ENCODE results near the gene DOK6.

The DOK6 gene

DNA sequence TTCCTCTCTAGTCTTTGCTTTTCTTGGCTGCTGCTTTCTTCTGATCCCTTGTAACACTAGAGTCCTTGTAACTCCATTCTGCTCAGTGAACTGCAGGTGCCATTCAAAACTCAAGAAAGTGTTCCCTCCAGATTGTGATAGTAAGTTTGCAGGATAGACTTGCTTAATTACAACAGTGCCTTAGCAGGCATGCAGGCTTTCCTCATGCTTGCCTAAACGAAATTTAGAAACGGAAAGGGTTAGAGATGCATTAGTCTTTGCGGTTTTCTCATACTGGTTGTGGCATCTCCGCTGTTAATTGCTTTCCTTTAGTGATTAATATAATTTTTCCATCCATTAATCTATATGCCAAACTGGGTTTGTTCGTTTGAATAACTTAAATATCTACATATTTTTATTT lies 82.9 kb downstream of the DOK6 start:
- Histone ChIP-seq H3K27me3 (ENCODE audit: insufficient read depth, low read length) (no peaks in the 10 kb centered on the region), H2BK5ac (ENCODE audit: low read depth, low read length, poor library complexity) (no peak overlapping the region), H4K8ac (ENCODE audit: low read depth, low read length) (no peak overlapping the region), H3K9me3 (ENCODE audit: insufficient read depth, low read depth, low read length) (no peaks in the 10 kb centered on the region), H3K27ac (ENCODE audit: low read depth, low read length) (no peak overlapping the region), H2AK5ac (ENCODE audit: low read length) (no peak overlapping the region), H3K4me2 (ENCODE audit: low read length) (no peak overlapping the region), H3K79me2 (ENCODE audit: control insufficient read depth, insufficient read depth, low read length, poor library complexity) (no peaks in the 10 kb centered on the region), H2BK120ac (ENCODE audit: insufficient read depth, low read length, poor library complexity) (no peak overlapping the region), H3K9ac (ENCODE audit: low read length) (no peak overlapping the region), H3K79me1 (ENCODE audit: low read length) (no peaks in the 10 kb centered on the region), H3K14ac (ENCODE audit: low read length) (no peak overlapping the region), H3K4me3 (ENCODE audit: low read depth, low read length) (no peak overlapping the region), H3K4me1 (ENCODE audit: control insufficient read depth in 1 of 2, insufficient read depth in 2 of 2, low read length in 2 of 2) (no peaks in the 10 kb centered on the region), H3K23ac (ENCODE audit: low read length) (no peak overlapping the region), H3K4ac (ENCODE audit: low read depth, low read length) (no peak overlapping the region), H4K91ac (ENCODE audit: low read depth, low read length) (no peak overlapping the region), H2AFZ (ENCODE audit: insufficient read depth, low read length, poor library complexity) (no peak overlapping the region), H2BK12ac (ENCODE audit: low read length) (no peak overlapping the region), H3K18ac (ENCODE audit: low read length) (no peak overlapping the region), H4K12ac (ENCODE audit: low read depth, low read length) (no peak overlapping the region), H3K36me3 (ENCODE audit: control insufficient read depth in 1 of 2, insufficient read depth in 2 of 2, low read length in 2 of 2) (no peaks in the 10 kb centered on the region)
- no CpG with 5 or more reads among the region's 5 CpGs for whole genome bisulfite sequencing (ENCODE audit: extremely low coverage, insufficient coverage, insufficient read length)
- DNase-seq: no peak

DNA sequence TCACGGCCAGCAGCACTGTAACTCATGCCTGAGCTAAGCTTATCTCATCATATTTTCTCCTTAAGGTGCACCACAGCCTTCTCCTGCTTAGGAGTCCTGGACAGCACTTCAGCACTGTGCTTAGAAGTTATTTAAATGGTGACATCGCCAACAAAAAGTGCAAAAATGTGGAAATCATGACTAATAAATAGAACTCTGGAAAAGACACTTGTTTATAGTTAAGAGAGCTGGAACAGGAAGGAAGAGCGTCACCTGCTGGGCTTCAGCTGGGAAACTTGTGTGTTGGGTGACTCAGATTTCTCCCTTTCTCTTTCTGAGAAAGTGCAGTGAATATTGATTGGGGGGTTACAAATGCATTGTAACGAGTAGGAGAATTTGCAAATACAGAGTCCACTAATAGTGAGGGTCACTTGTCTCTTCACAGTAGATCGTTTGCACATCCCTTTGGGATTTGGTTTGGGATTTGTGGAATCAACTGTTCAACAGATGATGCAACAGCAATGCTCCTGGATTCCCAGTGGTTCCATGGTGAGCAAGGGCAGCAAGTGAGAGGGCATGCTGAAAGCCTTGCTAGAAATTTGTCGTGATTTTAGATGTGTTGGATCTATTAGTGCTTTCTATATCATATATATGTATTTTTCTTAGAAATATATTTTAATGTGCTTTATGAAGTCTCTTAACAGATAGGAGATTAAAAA lies 84.2 kb downstream of the DOK6 start:
- no CpG with 5 or more reads among the region's 6 CpGs for WGBS (ENCODE audit: extremely low coverage, insufficient coverage, insufficient read length)
- no peaks in the 10 kb centered on the region for H3K79me2 ChIP-seq (ENCODE audit: control insufficient read depth, insufficient read depth, low read length, poor library complexity)
- H3K27me3 ChIP-seq (ENCODE audit: insufficient read depth, low read length): no peaks in the 10 kb centered on the region
- no peak overlapping the region for H4K8ac ChIP-seq (ENCODE audit: low read depth, low read length)
- no peak overlapping the region for H2BK5ac ChIP-seq (ENCODE audit: low read depth, low read length, poor library complexity)
- no peak for DNase-seq
- no peak overlapping the region for H3K4me2 ChIP-seq (ENCODE audit: low read length)
- no peak overlapping the region for H3K9ac ChIP-seq (ENCODE audit: low read length)
- H3K36me3 ChIP-seq (ENCODE audit: control insufficient read depth in 1 of 2, insufficient read depth in 2 of 2, low read length in 2 of 2): no peaks in the 10 kb centered on the region
- H3K9me3 ChIP-seq (ENCODE audit: insufficient read depth, low read depth, low read length): no peaks in the 10 kb centered on the region
- no peak overlapping the region for H3K18ac ChIP-seq (ENCODE audit: low read length)
- no peak overlapping the region for H2BK12ac ChIP-seq (ENCODE audit: low read length)
- no peak overlapping the region for H3K14ac ChIP-seq (ENCODE audit: low read length)
- H3K27ac ChIP-seq (ENCODE audit: low read depth, low read length): no peak overlapping the region
- H3K4ac ChIP-seq (ENCODE audit: low read depth, low read length): no peak overlapping the region
- no peaks in the 10 kb centered on the region for H3K4me1 ChIP-seq (ENCODE audit: control insufficient read depth in 1 of 2, insufficient read depth in 2 of 2, low read length in 2 of 2)
- no peak overlapping the region for H2BK120ac ChIP-seq (ENCODE audit: insufficient read depth, low read length, poor library complexity)
- no peak overlapping the region for H4K12ac ChIP-seq (ENCODE audit: low read depth, low read length)
- H3K23ac ChIP-seq (ENCODE audit: low read length): no peak overlapping the region
- no peak overlapping the region for H4K91ac ChIP-seq (ENCODE audit: low read depth, low read length)
- H2AK5ac ChIP-seq (ENCODE audit: low read length): no peak overlapping the region
- H3K79me1 ChIP-seq (ENCODE audit: low read length): no peaks in the 10 kb centered on the region
- no peak overlapping the region for H3K4me3 ChIP-seq (ENCODE audit: low read depth, low read length)
- H2AFZ ChIP-seq (ENCODE audit: insufficient read depth, low read length, poor library complexity): no peak overlapping the region

DNA sequence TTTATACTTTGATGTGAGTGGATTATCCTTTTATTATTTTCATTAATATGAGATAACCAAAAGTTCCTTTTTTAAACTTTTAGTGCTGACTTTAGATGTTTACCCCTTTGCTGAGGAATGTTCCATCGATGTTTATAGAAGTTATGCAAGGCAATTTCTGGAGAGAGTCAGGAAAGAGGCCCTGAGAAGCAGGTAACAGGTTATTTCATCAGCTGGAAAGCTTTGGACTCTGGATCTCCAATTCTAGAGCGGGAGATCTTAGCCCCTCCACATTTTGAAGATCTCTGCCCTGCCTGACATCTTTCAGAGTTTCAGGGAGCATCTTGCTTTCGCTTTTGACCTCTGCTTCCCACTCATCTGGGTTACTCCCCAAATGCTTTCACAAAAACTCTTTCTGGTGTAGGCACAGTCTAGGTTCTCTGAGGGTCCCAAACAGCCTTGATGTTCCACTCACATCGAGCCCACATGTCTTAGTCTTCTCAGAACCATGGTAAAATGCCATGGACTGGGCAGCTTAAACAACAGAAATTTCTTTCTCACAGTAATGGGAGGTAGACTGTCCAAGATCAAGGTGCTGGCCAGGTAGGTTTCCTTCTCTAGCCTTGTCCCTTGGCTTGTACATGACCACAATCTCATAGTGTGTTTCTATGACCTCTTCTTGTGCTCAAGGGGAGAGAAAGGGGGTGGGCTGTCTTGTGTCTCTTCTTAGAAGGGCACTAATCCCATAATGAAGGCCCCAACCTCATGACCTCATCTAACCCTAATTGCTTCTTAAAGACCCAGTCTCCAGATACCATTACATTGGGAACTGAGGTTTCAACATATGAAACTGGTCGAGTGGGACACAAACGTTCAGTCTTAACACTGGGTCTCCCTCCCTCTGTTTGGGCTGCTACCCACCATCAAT lies 87.1 kb downstream of the DOK6 start:
- no peak overlapping the region for H3K14ac ChIP-seq (ENCODE audit: low read length)
- H2BK12ac ChIP-seq (ENCODE audit: low read length): no peak overlapping the region
- no peak overlapping the region for H2BK5ac ChIP-seq (ENCODE audit: low read depth, low read length, poor library complexity)
- H4K12ac ChIP-seq (ENCODE audit: low read depth, low read length): no peak overlapping the region
- H3K18ac ChIP-seq (ENCODE audit: low read length): no peak overlapping the region
- no peak overlapping the region for H3K4me3 ChIP-seq (ENCODE audit: low read depth, low read length)
- H3K9me3 ChIP-seq (ENCODE audit: insufficient read depth, low read depth, low read length): no peaks in the 10 kb centered on the region
- H3K4ac ChIP-seq (ENCODE audit: low read depth, low read length): no peak overlapping the region
- no peaks in the 10 kb centered on the region for H3K36me3 ChIP-seq (ENCODE audit: control insufficient read depth in 1 of 2, insufficient read depth in 2 of 2, low read length in 2 of 2)
- H3K79me1 ChIP-seq (ENCODE audit: low read length): no peaks in the 10 kb centered on the region
- H3K27me3 ChIP-seq (ENCODE audit: insufficient read depth, low read length): no peaks in the 10 kb centered on the region
- H4K91ac ChIP-seq (ENCODE audit: low read depth, low read length): no peak overlapping the region
- H3K4me1 ChIP-seq (ENCODE audit: control insufficient read depth in 1 of 2, insufficient read depth in 2 of 2, low read length in 2 of 2): no peaks in the 10 kb centered on the region
- no peak overlapping the region for H2AK5ac ChIP-seq (ENCODE audit: low read length)
- H3K9ac ChIP-seq (ENCODE audit: low read length): no peak overlapping the region
- H3K4me2 ChIP-seq (ENCODE audit: low read length): no peak overlapping the region
- H3K23ac ChIP-seq (ENCODE audit: low read length): no peak overlapping the region
- no peak overlapping the region for H3K27ac ChIP-seq (ENCODE audit: low read depth, low read length)
- no peak for DNase-seq
- H2BK120ac ChIP-seq (ENCODE audit: insufficient read depth, low read length, poor library complexity): no peak overlapping the region
- no peaks in the 10 kb centered on the region for H3K79me2 ChIP-seq (ENCODE audit: control insufficient read depth, insufficient read depth, low read length, poor library complexity)
- WGBS (ENCODE audit: extremely low coverage, insufficient coverage, insufficient read length): no CpG with 5 or more reads among the region's 6 CpGs
- no peak overlapping the region for H2AFZ ChIP-seq (ENCODE audit: insufficient read depth, low read length, poor library complexity)
- no peak overlapping the region for H4K8ac ChIP-seq (ENCODE audit: low read depth, low read length)

DNA sequence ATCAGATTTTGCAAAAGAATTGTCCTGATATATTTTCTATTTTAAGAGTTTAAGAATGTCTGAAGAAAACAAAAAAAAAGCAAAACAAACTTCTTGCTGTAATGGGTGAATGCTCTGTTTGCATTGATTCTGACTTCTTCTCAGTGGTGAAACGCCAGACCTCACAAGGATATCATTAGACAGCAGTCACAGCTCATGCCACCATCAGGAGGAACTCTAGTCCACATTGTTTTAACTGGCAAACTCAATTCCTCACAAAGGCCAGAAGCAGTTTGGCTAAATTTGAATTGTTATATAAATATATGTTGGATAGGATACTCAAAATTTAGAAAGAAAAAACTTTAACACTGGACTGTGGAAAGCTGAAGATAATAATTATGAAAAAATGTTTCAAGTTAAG lies 89.4 kb downstream of the DOK6 start:
- Histone ChIP-seq H3K9ac (ENCODE audit: low read length) (no peak overlapping the region), H3K4ac (ENCODE audit: low read depth, low read length) (no peak overlapping the region), H3K14ac (ENCODE audit: low read length) (no peak overlapping the region), H3K79me2 (ENCODE audit: control insufficient read depth, insufficient read depth, low read length, poor library complexity) (no peaks in the 10 kb centered on the region), H3K27me3 (ENCODE audit: insufficient read depth, low read length) (no peaks in the 10 kb centered on the region), H3K4me3 (ENCODE audit: low read depth, low read length) (no peak overlapping the region), H2AK5ac (ENCODE audit: low read length) (no peak overlapping the region), H3K9me3 (ENCODE audit: insufficient read depth, low read depth, low read length) (peaks cover 5% of the 10 kb centered on the region), H3K36me3 (ENCODE audit: control insufficient read depth in 1 of 2, insufficient read depth in 2 of 2, low read length in 2 of 2) (no peaks in the 10 kb centered on the region), H3K4me2 (ENCODE audit: low read length) (no peak overlapping the region), H2BK12ac (ENCODE audit: low read length) (no peak overlapping the region), H3K79me1 (ENCODE audit: low read length) (no peaks in the 10 kb centered on the region), H3K4me1 (ENCODE audit: control insufficient read depth in 1 of 2, insufficient read depth in 2 of 2, low read length in 2 of 2) (no peaks in the 10 kb centered on the region), H4K12ac (ENCODE audit: low read depth, low read length) (no peak overlapping the region), H3K18ac (ENCODE audit: low read length) (no peak overlapping the region), H3K23ac (ENCODE audit: low read length) (no peak overlapping the region), H2BK120ac (ENCODE audit: insufficient read depth, low read length, poor library complexity) (no peak overlapping the region), H3K27ac (ENCODE audit: low read depth, low read length) (no peak overlapping the region), H4K8ac (ENCODE audit: low read depth, low read length) (no peak overlapping the region), H2BK5ac (ENCODE audit: low read depth, low read length, poor library complexity) (no peak overlapping the region), H4K91ac (ENCODE audit: low read depth, low read length) (no peak overlapping the region), H2AFZ (ENCODE audit: insufficient read depth, low read length, poor library complexity) (no peak overlapping the region)
- DNase-seq: no peak
- WGBS (ENCODE audit: extremely low coverage, insufficient coverage, insufficient read length): no CpG with 5 or more reads among the region's 1 CpG
